OCI-LY1 (cell line): ENCODE data around the gene UBE2G2.

Experiments
- H2AFZ ChIP-seq: fragments of 200-600 bp; sonication (generic), shearing (Covaris generic); 2 replicates; pipeline ENCODE4 v1.6.0; 2014; ENCODE audit warnings: antibody characterized with exemption, mild to moderate bottlenecking, low read length
- H3F3A ChIP-seq: fragments of 200-600 bp; sonication (generic), shearing (Covaris generic); 2 replicates; pipeline ENCODE4 v1.6.0; 2014; ENCODE audit warnings: mild to moderate bottlenecking, antibody characterized with exemption, low read length, moderate library complexity; ENCODE audit not compliant: insufficient read depth
- H3K27ac ChIP-seq: fragments of 200-600 bp; sonication (generic); 2 replicates; pipeline ENCODE4 v1.5.1; 2014; ENCODE audit warnings: low read length, mixed run types, mild to moderate bottlenecking, low read depth; ENCODE audit not compliant: poor library complexity, severe bottlenecking
- H3K27me3 ChIP-seq: fragments of 200-600 bp; sonication (generic); 2 replicates; pipeline ENCODE4 v1.6.0; 2014; ENCODE audit warnings: antibody characterized with exemption, mild to moderate bottlenecking, low read length, moderate library complexity; ENCODE audit not compliant: insufficient read depth
- H3K36me3 ChIP-seq: fragments of 200-600 bp; sonication (generic); 2 replicates; pipeline ENCODE4 v1.6.1; 2014; ENCODE audit warnings: mild to moderate bottlenecking, antibody characterized with exemption, low read length, moderate library complexity, mixed read lengths; ENCODE audit not compliant: insufficient read depth
- H3K4me1 ChIP-seq: fragments of 200-600 bp; sonication (generic); 2 replicates; pipeline ENCODE4 v1.5.1; 2014; ENCODE audit warnings: mild to moderate bottlenecking, low read length, moderate library complexity; ENCODE audit not compliant: insufficient read depth, severe bottlenecking
- H3K4me2 ChIP-seq: fragments of 200-600 bp; sonication (generic), shearing (Covaris generic); 2 replicates; pipeline ENCODE4 v1.6.1; 2014; ENCODE audit warnings: low read length
- H3K4me3 ChIP-seq: fragments of 200-600 bp; sonication (generic); 2 replicates; pipeline ENCODE4 v1.5.1; 2014; ENCODE audit warnings: low read length, low read depth, mild to moderate bottlenecking, mixed read lengths; ENCODE audit not compliant: poor library complexity, severe bottlenecking
- H3K79me2 ChIP-seq: fragments of 200-600 bp; shearing (Covaris generic); 2 replicates; pipeline ENCODE4 v1.6.1; 2016; ENCODE audit warnings: mixed run types, low read length, mixed read lengths; ENCODE audit not compliant: insufficient read depth
- H3K9ac ChIP-seq: fragments of 200-600 bp; sonication (generic), shearing (Covaris generic); 2 replicates; pipeline ENCODE4 v1.6.1; 2014; ENCODE audit warnings: mild to moderate bottlenecking, low read length, mixed read lengths
- H3K9me2 ChIP-seq: fragments of 200-600 bp; sonication (generic), shearing (Covaris generic); 2 replicates; pipeline ENCODE4 v1.6.1; 2014; ENCODE audit warnings: low read depth, mild to moderate bottlenecking, low read length, mixed read lengths
- H3K9me3 ChIP-seq: fragments of 200-600 bp; shearing (Covaris generic); 2 replicates; pipeline ENCODE4 v1.6.1; 2014; ENCODE audit warnings: low read length, mixed read lengths
- H4K20me1 ChIP-seq: fragments of 200-600 bp; sonication (generic), shearing (Covaris generic); 2 replicates; pipeline ENCODE4 v1.6.0; 2016; ENCODE audit warnings: mild to moderate bottlenecking, low read length; ENCODE audit not compliant: insufficient read depth
- EZH2 ChIP-seq: fragments of 200-600 bp; sonication (generic), shearing (Covaris generic); IDR thresholded peaks from 2 replicates; pipeline ENCODE4 v1.8.0; 2017; ENCODE audit warnings: borderline replicate concordance, mixed run types, mild to moderate bottlenecking, antibody characterized with exemption, low read length, moderate library complexity, mixed read lengths
- TF ChIP-seq, protein P1 (sequence below): fragments of 200-600 bp; sonication (generic), shearing (Covaris generic); IDR thresholded peaks from 2 replicates; pipeline ENCODE4 v1.5.1; 2017; ENCODE audit warnings: mild to moderate bottlenecking, antibody characterized with exemption, low read length, moderate library complexity, mixed read lengths

The UBE2G2 gene

DNA sequence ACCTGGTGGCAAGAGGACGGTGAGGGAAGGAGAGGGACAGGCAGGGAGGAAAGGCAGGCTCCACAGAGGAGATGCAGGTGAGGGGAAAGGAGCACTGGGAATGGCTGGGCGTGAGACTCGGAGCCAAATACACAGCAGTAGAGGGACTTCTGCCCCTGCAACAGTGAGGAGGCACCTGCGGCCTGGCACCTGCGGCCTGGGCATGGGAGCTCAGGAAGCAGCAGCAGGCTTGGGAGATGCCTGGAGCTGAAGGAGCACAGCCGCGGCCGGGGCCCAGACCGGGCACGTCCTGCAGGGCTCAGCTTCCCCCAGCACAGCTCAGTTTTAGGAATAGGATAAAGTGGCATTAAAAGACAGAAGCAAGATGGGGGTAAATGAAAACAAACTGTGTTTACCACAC lies 69.4 kb downstream of the UBE2G2 start:
- no peak overlapping the region for H3K4me3 ChIP-seq
- TF ChIP-seq EZH2, result no peak
- TF ChIP-seq, protein P1, sequence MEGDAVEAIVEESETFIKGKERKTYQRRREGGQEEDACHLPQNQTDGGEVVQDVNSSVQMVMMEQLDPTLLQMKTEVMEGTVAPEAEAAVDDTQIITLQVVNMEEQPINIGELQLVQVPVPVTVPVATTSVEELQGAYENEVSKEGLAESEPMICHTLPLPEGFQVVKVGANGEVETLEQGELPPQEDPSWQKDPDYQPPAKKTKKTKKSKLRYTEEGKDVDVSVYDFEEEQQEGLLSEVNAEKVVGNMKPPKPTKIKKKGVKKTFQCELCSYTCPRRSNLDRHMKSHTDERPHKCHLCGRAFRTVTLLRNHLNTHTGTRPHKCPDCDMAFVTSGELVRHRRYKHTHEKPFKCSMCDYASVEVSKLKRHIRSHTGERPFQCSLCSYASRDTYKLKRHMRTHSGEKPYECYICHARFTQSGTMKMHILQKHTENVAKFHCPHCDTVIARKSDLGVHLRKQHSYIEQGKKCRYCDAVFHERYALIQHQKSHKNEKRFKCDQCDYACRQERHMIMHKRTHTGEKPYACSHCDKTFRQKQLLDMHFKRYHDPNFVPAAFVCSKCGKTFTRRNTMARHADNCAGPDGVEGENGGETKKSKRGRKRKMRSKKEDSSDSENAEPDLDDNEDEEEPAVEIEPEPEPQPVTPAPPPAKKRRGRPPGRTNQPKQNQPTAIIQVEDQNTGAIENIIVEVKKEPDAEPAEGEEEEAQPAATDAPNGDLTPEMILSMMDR, result no peak
- H3K36me3 ChIP-seq, result no peaks in the 10 kb centered on the region
- H3K9ac ChIP-seq, result no peak overlapping the region
- H2AFZ ChIP-seq, result no peak overlapping the region
- H3K79me2 ChIP-seq, result no peaks in the 10 kb centered on the region
- no peaks in the 10 kb centered on the region for H3K4me1 ChIP-seq
- H4K20me1 ChIP-seq, result no peaks in the 10 kb centered on the region
- no peak overlapping the region for H3K27ac ChIP-seq
- H3K27me3 ChIP-seq, result peaks cover 6% of the 10 kb centered on the region; the same call in 1 of the 2 replicates
- no peaks in the 10 kb centered on the region for H3K9me2 ChIP-seq
- no peaks in the 10 kb centered on the region for H3F3A ChIP-seq
- no peak overlapping the region for H3K4me2 ChIP-seq
- H3K9me3 ChIP-seq, result no peaks in the 10 kb centered on the region

DNA sequence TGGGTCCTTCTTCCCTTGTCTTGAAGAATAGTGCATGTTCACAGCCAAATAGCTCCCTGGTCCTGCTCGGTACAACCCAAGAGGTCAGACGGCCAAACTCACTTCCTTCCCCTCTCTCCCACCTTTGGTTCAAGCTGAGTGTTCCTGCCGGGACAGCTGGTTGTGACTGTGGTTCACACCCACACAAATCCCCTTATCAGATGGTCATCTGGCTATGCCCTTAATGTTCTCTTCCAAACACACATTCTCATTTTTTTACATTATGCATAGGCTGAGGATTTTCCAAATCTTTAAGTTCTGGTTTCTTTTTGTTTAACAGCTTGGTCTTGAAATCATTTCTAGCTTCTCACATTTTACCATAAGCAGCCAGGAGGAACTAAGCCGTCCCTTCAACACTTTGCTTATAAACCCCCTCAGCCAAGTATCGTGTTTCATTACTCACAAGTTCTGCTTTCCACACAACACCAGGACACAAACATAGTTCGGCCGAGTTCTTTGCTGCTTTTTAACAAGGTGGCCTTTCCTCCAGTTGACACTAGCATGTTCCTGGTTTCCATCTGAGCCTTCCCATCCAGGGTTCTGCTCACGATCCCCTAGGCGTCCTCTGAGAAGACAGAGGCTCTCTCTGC lies 70.6 kb downstream of the UBE2G2 start:
- Histone ChIP-seq H3F3A (no peaks in the 10 kb centered on the region), H3K9ac (no peak overlapping the region), H3K27me3 (peaks cover 6% of the 10 kb centered on the region; the same call in 1 of the 2 replicates), H3K79me2 (no peaks in the 10 kb centered on the region), H3K9me2 (no peaks in the 10 kb centered on the region), H3K4me2 (no peak overlapping the region), H2AFZ (no peak overlapping the region), H4K20me1 (no peaks in the 10 kb centered on the region), H3K4me3 (no peak overlapping the region), H3K36me3 (no peaks in the 10 kb centered on the region), H3K4me1 (no peaks in the 10 kb centered on the region), H3K9me3 (no peaks in the 10 kb centered on the region), H3K27ac (no peak overlapping the region)
- no peak for TF ChIP-seq EZH2
- TF ChIP-seq, protein P1, result no peak

DNA sequence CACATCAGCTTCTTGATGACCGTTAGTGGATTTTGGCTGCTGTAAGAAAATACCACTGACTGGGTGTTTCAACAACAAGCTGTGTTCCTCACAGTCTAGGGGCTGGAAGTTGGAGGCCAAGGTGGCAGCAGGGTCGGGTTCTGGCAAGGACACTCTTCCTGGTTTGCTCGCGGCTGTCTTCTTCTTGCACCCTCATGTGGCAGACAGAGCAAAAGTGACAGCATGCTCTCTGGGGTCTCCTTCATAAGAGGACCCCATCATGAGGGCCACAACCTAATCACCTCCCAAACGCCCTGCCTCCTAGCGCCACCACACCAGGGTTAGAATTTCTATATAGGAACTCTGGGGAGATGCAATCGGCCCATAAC lies 71.6 kb downstream of the UBE2G2 start:
- no peak overlapping the region for H3K4me3 ChIP-seq
- no peaks in the 10 kb centered on the region for H3K79me2 ChIP-seq
- no peak overlapping the region for H3K9ac ChIP-seq
- TF ChIP-seq EZH2, result no peak
- TF ChIP-seq, protein P1, result no peak
- H3K4me1 ChIP-seq, result no peaks in the 10 kb centered on the region
- H3K9me2 ChIP-seq, result no peaks in the 10 kb centered on the region
- no peaks in the 10 kb centered on the region for H3F3A ChIP-seq
- no peak overlapping the region for H3K27ac ChIP-seq
- H4K20me1 ChIP-seq, result no peaks in the 10 kb centered on the region
- no peaks in the 10 kb centered on the region for H3K9me3 ChIP-seq
- H3K4me2 ChIP-seq, result no peak overlapping the region
- H2AFZ ChIP-seq, result no peak overlapping the region
- H3K36me3 ChIP-seq, result no peaks in the 10 kb centered on the region
- H3K27me3 ChIP-seq, result peaks cover 6% of the 10 kb centered on the region; the same call in 1 of the 2 replicates
